SK-MEL-5 (cell line): ENCODE data around the gene PAEP. TPM values are rescaled to one million over a fixed set of nuclear protein-coding genes. Genes with fewer than 3 reads are reported as not detected.

Source experiments
- DNase-seq: peaks from one replicate; pipeline ENCODE4 v3.0.0-alpha.2; 2016; ENCODE audit warnings: low read depth, low spot score
- in situ Hi-C: cut with HindIII; loops from 2 replicates; pipeline ENCODE4 v1.10.0; 2016; ENCODE audit warnings: low sequenced_read_pairs, high pct_unique_total_duplicates, low pct_unique_long_range_greater_than_20kb
- total RNA-seq: library from RNA; depleted of rRNA; stranded (reverse); fragments of >200 nt; shearing (Covaris generic); gene quantifications from 2 replicates; pipeline ENCODE4 v1.2.3, GENCODE V29; 2014

Gene PAEP
- total RNA-seq, 1 experiment from 2014 or later: 45.8 TPM

GRCh38 chr9:135582966-135583687, 21.6 kb downstream of the PAEP start:
- in situ Hi-C loops: no loop called here
- DNase-seq: no peak

- DNase-seq: no peak
- in situ Hi-C loops: no loop called here
These were observed 22.1 kb downstream of the PAEP start for GRCh38 chr9:135583688-135584011.

- in situ Hi-C loops: no loop called here
- no peak for DNase-seq
These were observed 22.8 kb downstream of the PAEP start for GRCh38 chr9:135584371-135584770.

- in situ Hi-C loops: no loop called here
- no peak for DNase-seq
These were observed 23.4 kb downstream of the PAEP start for GRCh38 chr9:135584934-135585333.

GRCh38 chr9:135586601-135587109, 25.1 kb downstream of the PAEP start:
- in situ Hi-C loops: no loop called here
- no peak for DNase-seq

GRCh38 chr9:135587658-135588057, 26.1 kb downstream of the PAEP start:
- in situ Hi-C loops: no loop called here

GRCh38 chr9:135588371-135588770, 26.8 kb downstream of the PAEP start:
- no peak for DNase-seq
- in situ Hi-C loops: no loop called here

More at GRCh38 chr9:135587658-135588057, 26.1 kb downstream of the PAEP start:
- DNase-seq: no peak

GRCh38 chr9:135588886-135589595, 27.5 kb downstream of the PAEP start:
- DNase-seq: no peak
- in situ Hi-C loops: no loop called here

GRCh38 chr9:135589596-135590485, 28.3 kb downstream of the PAEP start:
- in situ Hi-C loops: no loop called here
- DNase-seq: no peak

- in situ Hi-C loops: no loop called here
- DNase-seq: no peak
These were observed 29.0 kb downstream of the PAEP start for GRCh38 chr9:135590486-135591079.

GRCh38 chr9:135591506-135592330, 30.2 kb downstream of the PAEP start:
- in situ Hi-C loops: no loop called here
- no peak for DNase-seq

GRCh38 chr9:135592331-135592590, 30.7 kb downstream of the PAEP start:
- in situ Hi-C loops: no loop called here
- no peak for DNase-seq

- in situ Hi-C loops: no loop called here
These were observed 31.1 kb downstream of the PAEP start for GRCh38 chr9:135592625-135593024.

GRCh38 chr9:135596211-135596610, 34.7 kb downstream of the PAEP start:
- in situ Hi-C loops: no loop called here
- DNase-seq: peak; percentile 26

More at GRCh38 chr9:135592625-135593024, 31.1 kb downstream of the PAEP start:
- no peak for DNase-seq

GRCh38 chr9:135600296-135600817, 38.8 kb downstream of the PAEP start:
- in situ Hi-C loops: no loop called here
- peak; percentile 92 for DNase-seq

GRCh38 chr9:135601988-135602387, 40.4 kb downstream of the PAEP start:
- DNase-seq: no peak
- in situ Hi-C loops: no loop called here
